GM12801 (cell line): ENCODE data around the gene SOSTDC1.

Experiments
- CTCF ChIP-seq: IDR thresholded peaks from one replicate; pipeline ENCODE4 v1.5.1; 2011; ENCODE audit warnings: control low read depth; ENCODE audit not compliant: insufficient read length; ENCODE audit errors: extremely low read depth

The SOSTDC1 gene

GRCh38 chr7:16502303-16502702, 36.8 kb upstream of the SOSTDC1 start:
- TF ChIP-seq CTCF, result no peak

GRCh38 chr7:16498122-16498521, 32.6 kb upstream of the SOSTDC1 start:
- no peak for TF ChIP-seq CTCF

- no peak for TF ChIP-seq CTCF
Measured at GRCh38 chr7:16494955-16495719, 29.6 kb upstream of the SOSTDC1 start.

GRCh38 chr7:16494551-16494950, 29.0 kb upstream of the SOSTDC1 start:
- TF ChIP-seq CTCF, result no peak

GRCh38 chr7:16493266-16493665, 27.7 kb upstream of the SOSTDC1 start:
- no peak for TF ChIP-seq CTCF

- TF ChIP-seq CTCF, result no peak
Measured at GRCh38 chr7:16492513-16493062, 27.1 kb upstream of the SOSTDC1 start.

- no peak for TF ChIP-seq CTCF
Measured at GRCh38 chr7:16491148-16491547, 25.6 kb upstream of the SOSTDC1 start.
